Measurements from ENCODE around the gene DAAM2. TPM values are rescaled to one million over a fixed set of nuclear protein-coding genes. Genes with fewer than 3 reads are reported as not detected.

Gene DAAM2
- total and polyA plus RNA-seq, 2 of the 8 experiments (the other 6 are each of a cell fraction or from before 2014, with no cell fraction given), result 1.5 to 2.9 TPM

DNA sequence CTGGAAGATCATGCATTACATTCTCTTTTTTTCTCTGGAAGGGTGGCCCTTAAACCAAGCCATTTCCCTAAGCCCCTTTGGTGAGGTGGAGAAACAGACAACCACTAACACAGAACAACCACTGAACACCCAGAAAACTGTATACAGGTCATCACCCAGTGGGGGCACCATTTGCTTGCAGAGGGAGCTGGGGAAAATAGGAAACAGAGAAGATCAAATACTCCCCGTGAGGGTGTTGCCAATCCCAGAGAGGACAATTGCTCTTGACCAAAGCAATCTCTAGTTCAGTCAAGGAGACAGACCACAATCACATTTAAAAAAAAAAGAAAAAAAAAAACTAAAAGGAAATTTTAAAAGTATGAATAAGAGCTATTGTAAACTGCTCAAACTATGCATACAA is 865 bp upstream of the DAAM2 start:
- no peak overlapping the region for H4K8ac ChIP-seq (ENCODE audit: extremely low read depth, insufficient read depth, low read length)
- H3K23me2 ChIP-seq (ENCODE audit: low read depth, low read length), result peaks cover 4% of the 10 kb centered on the region
- H3K79me1 ChIP-seq (ENCODE audit: low read depth, low read length), result no peaks in the 10 kb centered on the region
- no peak overlapping the region for H3K4ac ChIP-seq (replicated peaks; ENCODE audit: insufficient read length, low read depth, low read length)
- peak in 2 of 3 experiments; percentile 32 to 34; a peak in 3 of 4 replicates for TF ChIP-seq CTCF (IDR thresholded peaks at IDR 0.05; ENCODE audit: control extremely low read depth in 1 of 3, insufficient read depth in 1 of 3, low read depth in 1 of 3, low read length in 3 of 3)
- peak; percentile 56 to 63 for TF ChIP-seq RAD21 (IDR thresholded peaks at IDR 0.05 in 1 of 2, conservative IDR thresholded peaks at IDR 0.05 in 1 of 2; ENCODE audit: low read depth in 2 of 2, low read length in 2 of 2)
- TF ChIP-seq, protein P1, sequence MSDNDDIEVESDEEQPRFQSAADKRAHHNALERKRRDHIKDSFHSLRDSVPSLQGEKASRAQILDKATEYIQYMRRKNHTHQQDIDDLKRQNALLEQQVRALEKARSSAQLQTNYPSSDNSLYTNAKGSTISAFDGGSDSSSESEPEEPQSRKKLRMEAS (IDR thresholded peaks at IDR 0.05), result no peak
- H4K5ac ChIP-seq (ENCODE audit: insufficient read length, low read depth, low read length), result no peak overlapping the region
- peak overlapping the region in 1 of 2 experiments; percentile 62; a peak in 1 of 4 replicates for H3K4me2 ChIP-seq (ENCODE audit: insufficient read depth in 1 of 2, low read depth in 2 of 2, low read length in 2 of 2)
- DNase-seq (ENCODE audit: low read depth in 1 of 2, low spot score in 2 of 2) (no peak), FAIRE-seq (no peak)
- ChIA-PET CTCF (ENCODE audit: partially characterized antibody) (interaction anchor here (0.6 to 4.0 kb wide), 20 partner anchors 9 to 1175 kb away, joined by 3 to 17 read pairs (median 4); no protein-coding TSS in a partner anchor), POLR2A (ENCODE audit: partially characterized antibody) (interaction anchor here (1.3 kb wide), 1 partner anchor 15 kb away, joined by 3 read pairs; no protein-coding TSS in a partner anchor)
- no peak overlapping the region for H2AK5ac ChIP-seq (ENCODE audit: low read depth, low read length)
- no peaks in the 10 kb centered on the region for H4K20me1 ChIP-seq (replicated peaks in 1 of 2; ENCODE audit: control insufficient read depth in 1 of 2, insufficient read depth in 2 of 2, low read length in 2 of 2)
- no peaks in the 10 kb centered on the region for H3K79me2 ChIP-seq (ENCODE audit: control insufficient read depth in 1 of 2, insufficient read depth in 2 of 2, low read length in 2 of 2)
- no peak overlapping the region for H3K9ac ChIP-seq (replicated peaks in 1 of 4; ENCODE audit: extremely low read depth in 1 of 4, low read depth in 3 of 4, low read length in 3 of 4)
- no peak overlapping the region for H3K18ac ChIP-seq (ENCODE audit: extremely low read depth, low read length)
- no peak overlapping the region for H4K91ac ChIP-seq (replicated peaks; ENCODE audit: insufficient read length, low read length)
- no peak overlapping the region for H2BK20ac ChIP-seq (ENCODE audit: low read length)
- no peak overlapping the region for H3K56ac ChIP-seq (replicated peaks; ENCODE audit: insufficient read length, low read depth, low read length)
- no peaks in the 10 kb centered on the region for H3K9me3 ChIP-seq (ENCODE audit: insufficient read depth in 2 of 2, low read depth in 1 of 2, low read length in 1 of 2)
- H2BK5ac ChIP-seq (ENCODE audit: low read depth, low read length), result no peak overlapping the region
- no peak overlapping the region for H2BK12ac ChIP-seq (ENCODE audit: low read depth, low read length)
- H3K27me3 ChIP-seq (replicated peaks in 1 of 4; ENCODE audit: control insufficient read depth in 3 of 4, extremely low read depth in 1 of 4, insufficient read depth in 3 of 4, low read length in 3 of 4), result peaks cover 0 to 17% (median 15%) of the 10 kb centered on the region in 4 experiments; a peak in 6 of 7 replicates
- no peaks in the 10 kb centered on the region for H3K36me3 ChIP-seq (ENCODE audit: control insufficient read depth in 2 of 4, insufficient read depth in 4 of 4, low read length in 3 of 4)
- H3K14ac ChIP-seq (ENCODE audit: insufficient read length), result no peak overlapping the region
- no peak overlapping the region for H2BK120ac ChIP-seq (replicated peaks; ENCODE audit: low read depth, low read length)
- H3K4me1 ChIP-seq (replicated peaks in 1 of 4; ENCODE audit: control insufficient read depth in 3 of 4, insufficient read depth in 4 of 4, low read length in 3 of 4), result peaks cover 0 to 9% (median 2%) of the 10 kb centered on the region in 4 experiments; a peak in 5 of 7 replicates
- 40% methylated on average over 1 of the region's 1 CpG; no CpG with 5 or more reads in 1 of the 2 experiments for WGBS, 2 experiments (ENCODE audit: extremely low coverage in 1 of 2, insufficient coverage in 1 of 2, insufficient read length in 1 of 2, insufficient replicate concordance in 2 of 2, low coverage in 1 of 2, low lambda C conversion rate in 2 of 2, missing lambda C conversion rate in 1 of 2)
- H3K23ac ChIP-seq (ENCODE audit: insufficient read length), result no peak overlapping the region
- H2AFZ ChIP-seq (ENCODE audit: low read length), result no peak overlapping the region
- no peak overlapping the region for H2BK15ac ChIP-seq (ENCODE audit: low read length)
- H3K4me3 ChIP-seq (ENCODE audit: extremely low read depth in 1 of 4, insufficient read depth in 2 of 4, low read depth in 3 of 4, low read length in 4 of 4), result no peak overlapping the region
- no peak overlapping the region for H3K27ac ChIP-seq (ENCODE audit: low read depth, low read length)
